Nasal cavity respiratory epithelium epithelial cell of viscerocranial mucosa (primary cell): ENCODE data around the gene FCHO2. TPM values are rescaled to one million over a fixed set of nuclear protein-coding genes. Genes with fewer than 3 reads are reported as not detected.

Source experiments
- total RNA-seq: library from RNA; depleted of rRNA; stranded (reverse); fragments of >200 nt; gene quantifications from 2 replicates; pipeline ENCODE4 v1.2.3, GENCODE V29; 2014

FCHO2 gene, protein sequence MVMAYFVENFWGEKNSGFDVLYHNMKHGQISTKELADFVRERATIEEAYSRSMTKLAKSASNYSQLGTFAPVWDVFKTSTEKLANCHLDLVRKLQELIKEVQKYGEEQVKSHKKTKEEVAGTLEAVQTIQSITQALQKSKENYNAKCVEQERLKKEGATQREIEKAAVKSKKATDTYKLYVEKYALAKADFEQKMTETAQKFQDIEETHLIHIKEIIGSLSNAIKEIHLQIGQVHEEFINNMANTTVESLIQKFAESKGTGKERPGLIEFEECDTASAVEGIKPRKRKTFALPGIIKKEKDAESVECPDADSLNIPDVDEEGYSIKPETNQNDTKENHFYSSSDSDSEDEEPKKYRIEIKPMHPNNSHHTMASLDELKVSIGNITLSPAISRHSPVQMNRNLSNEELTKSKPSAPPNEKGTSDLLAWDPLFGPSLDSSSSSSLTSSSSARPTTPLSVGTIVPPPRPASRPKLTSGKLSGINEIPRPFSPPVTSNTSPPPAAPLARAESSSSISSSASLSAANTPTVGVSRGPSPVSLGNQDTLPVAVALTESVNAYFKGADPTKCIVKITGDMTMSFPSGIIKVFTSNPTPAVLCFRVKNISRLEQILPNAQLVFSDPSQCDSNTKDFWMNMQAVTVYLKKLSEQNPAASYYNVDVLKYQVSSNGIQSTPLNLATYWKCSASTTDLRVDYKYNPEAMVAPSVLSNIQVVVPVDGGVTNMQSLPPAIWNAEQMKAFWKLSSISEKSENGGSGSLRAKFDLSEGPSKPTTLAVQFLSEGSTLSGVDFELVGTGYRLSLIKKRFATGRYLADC
- total RNA-seq = 17.1 and 21.4 TPM in 2 replicates

DNA sequence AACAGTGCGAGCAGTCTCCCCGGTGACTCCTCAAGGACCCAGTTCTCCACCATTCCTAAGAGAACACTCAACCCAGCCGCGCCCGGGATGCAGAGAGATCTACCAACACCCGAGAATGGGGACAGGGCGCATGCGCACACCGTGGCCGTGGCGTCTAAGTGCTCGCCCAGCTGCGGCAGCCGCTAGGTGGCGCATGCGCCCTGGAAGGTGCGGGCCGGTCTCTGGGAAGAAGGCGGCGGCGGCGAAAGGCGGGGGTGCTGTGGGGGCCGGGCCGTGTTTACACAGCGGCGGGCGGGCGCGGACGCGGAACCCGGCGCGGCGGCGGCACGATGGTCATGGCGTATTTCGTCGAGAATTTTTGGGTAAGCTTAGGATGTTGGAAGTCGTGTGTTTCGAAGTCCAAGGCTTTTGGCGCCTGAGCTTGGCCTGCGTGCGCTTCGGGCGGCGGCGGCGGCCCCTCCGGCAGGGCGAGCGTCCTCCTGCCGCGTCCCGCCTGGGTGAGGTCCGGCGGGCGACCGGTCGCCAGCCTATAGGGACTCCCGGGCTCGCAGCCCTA lies at the start of gene FCHO2:
Gene FCHO2, plus strand, starts transcription at position 274 of the 556 bp plus-strand sequence. Its CDS starts 56 bp downstream, at position 330.

DNA sequence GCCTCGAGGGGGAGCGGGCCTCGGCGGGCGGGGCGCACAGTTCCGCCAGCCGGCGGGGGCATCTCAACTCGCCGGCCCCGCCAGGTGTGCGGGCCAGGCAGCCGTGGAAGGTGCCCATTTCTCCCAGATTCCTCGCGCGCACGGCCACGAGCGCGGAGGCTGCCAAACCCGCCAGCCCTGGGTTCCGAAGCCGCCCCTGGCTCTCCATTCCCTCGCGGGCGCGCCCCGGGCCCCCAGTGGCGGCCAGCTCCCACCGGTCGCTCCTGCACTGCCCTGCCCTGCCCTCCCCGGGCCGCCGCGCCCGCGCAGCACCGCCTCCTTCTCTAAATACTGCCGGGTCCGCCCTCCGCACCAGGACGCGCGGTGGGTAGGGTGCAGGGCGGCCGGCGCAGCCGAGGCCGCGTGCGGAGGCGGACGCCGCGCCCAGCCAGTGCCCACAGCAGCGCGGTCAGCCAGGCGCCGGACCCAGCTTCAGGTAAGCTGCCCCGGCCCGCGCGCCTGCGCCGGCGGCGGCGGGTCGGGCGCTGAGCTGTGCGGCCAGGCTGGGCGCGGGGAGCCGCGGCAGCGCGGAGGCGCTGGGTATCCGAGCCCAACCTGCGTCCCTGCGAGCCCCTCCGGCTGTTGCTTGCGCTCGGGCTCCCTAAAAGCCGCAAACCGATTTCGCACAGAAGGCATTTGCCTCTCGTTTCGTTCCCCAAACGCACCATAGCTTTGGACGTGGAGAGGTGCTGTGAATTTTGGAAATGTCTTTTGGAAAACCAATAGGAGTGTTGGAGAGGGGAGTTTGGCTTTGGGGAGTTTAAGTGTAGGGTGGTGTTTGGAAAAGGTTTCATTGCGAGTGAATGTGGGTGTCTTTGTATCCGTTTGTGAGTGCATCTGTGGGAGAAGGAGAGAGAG lies 164.6 kb downstream of the FCHO2 start, which contains the start of gene TMEM171:
Gene TMEM171, plus strand, starts transcription at position 354 of the 897 bp plus-strand sequence. CDS start 2,799 bp downstream, outside the sequence.

Other genes with a start within 250 kb of the FCHO2 start
- 366 and 406 TPM in 2 replicates for gene TNPO1, start 139.4 kb upstream of the FCHO2 start, total RNA-seq
- gene TMEM171, start 164.5 kb downstream of the FCHO2 start, total RNA-seq = 0.68 and 1.5 TPM in 2 replicates
- not detected in 2 replicates for gene TMEM174, start 217.2 kb downstream of the FCHO2 start, total RNA-seq